GM19397 (cell line): ENCODE data around the gene MACROD1.
"Not testable (repeated sequence)": the region's sequence is repeated elsewhere in the genome, so short reads cannot be mapped to it uniquely, and the experiment has no call there.

Experiments
- ATAC-seq: cut with Tn5 transposase; IDR thresholded peaks from one replicate; pipeline ENCODE4 v1.9.1; 2021; ENCODE audit warnings: mild to moderate bottlenecking, moderate library complexity; ENCODE audit not compliant: unreplicated experiment

Gene MACROD1

GRCh38 chr11:64059339-64060140 lies 106.4 kb downstream of the MACROD1 start:
- ATAC-seq, result no peak

GRCh38 chr11:64058494-64058893 lies 107.4 kb downstream of the MACROD1 start:
- ATAC-seq, result no peak

DNA sequence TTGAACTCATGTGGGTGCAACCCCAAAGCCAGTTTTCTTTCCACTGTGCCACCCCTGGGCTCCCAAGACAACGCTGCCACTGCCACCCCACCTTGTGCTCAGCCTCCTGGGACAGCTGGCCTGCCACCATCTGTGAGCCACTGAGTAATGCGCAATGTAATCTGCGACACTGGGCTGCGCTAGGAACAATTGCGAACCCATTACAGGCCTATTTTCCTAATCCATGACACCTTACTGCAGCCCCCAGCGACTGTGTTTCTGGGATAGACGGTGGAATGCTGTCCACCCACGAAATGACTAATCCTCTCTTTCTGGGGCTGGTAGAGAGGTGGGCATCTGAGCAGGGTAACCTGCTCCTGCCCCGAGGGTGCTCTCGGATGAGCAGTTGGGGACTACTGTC lies 108.0 kb downstream of the MACROD1 start:
- no peak for ATAC-seq

DNA sequence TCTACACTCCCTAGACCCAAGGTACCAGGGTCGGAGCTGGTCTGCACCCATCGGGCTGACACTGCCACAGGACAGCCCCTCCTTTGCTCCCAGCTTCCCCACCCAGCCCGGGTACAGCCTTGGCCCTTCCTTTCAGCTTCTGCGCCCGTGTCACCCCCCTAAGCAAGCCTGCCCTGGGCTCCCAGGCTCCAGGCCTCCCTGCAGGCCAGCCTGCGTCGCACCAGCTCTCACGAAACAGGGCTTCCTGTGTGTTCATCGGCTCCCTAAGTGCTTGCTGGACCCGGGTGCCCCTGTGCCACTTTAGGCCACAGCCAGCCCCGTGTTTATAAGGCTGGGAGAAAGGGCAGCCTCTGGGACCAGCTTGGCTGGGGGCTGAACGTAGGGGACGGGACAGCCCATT lies 109.1 kb downstream of the MACROD1 start:
- no peak for ATAC-seq

GRCh38 chr11:64056213-64056785 lies 109.6 kb downstream of the MACROD1 start:
- no peak for ATAC-seq

- no peak for ATAC-seq
Measured at GRCh38 chr11:64055077-64055476, 110.8 kb downstream of the MACROD1 start.

GRCh38 chr11:64053699-64054098 lies 112.2 kb downstream of the MACROD1 start:
- no peak for ATAC-seq

GRCh38 chr11:64052938-64053622 lies 112.8 kb downstream of the MACROD1 start:
- no peak for ATAC-seq

DNA sequence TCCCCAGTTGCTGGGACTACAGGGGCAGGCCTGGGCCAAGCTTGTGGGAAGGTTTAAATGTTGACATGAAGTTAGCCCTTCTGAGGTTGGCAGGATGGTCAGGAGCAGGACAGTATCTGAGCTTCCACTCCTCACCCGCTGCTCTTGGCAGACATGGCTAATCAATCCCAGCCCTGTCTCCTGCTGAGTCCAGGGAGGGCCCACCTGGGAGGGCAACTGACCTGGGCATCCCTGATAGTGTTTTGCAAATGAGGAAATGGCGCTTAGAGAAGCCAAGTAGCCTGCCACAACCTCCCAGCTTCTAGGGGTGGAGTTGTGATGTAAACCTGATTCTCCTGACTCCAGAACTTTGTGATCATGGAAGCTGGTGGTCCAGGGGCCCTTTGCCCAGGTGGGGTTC lies 113.5 kb downstream of the MACROD1 start:
- ATAC-seq, result no peak

DNA sequence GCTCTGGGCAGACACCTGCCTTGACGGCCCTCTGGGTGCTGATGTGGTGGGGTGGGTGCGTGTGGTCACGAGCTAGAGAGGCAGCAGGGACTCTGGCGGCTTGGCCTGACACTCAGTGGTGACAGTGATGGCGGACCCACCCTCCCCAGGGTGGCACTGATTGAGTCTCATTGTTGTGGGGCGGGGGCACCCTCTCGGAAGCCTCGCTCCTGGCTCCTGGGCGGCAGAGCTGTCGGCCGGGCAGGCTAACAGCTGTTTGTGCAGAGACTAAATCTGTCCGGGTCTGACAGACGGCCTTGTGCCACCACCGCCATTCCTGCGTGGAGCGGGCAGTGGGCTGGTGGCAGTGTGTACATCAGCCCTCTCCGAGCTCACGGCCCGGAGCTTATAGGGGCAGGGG lies 114.6 kb downstream of the MACROD1 start:
- no peak for ATAC-seq

DNA sequence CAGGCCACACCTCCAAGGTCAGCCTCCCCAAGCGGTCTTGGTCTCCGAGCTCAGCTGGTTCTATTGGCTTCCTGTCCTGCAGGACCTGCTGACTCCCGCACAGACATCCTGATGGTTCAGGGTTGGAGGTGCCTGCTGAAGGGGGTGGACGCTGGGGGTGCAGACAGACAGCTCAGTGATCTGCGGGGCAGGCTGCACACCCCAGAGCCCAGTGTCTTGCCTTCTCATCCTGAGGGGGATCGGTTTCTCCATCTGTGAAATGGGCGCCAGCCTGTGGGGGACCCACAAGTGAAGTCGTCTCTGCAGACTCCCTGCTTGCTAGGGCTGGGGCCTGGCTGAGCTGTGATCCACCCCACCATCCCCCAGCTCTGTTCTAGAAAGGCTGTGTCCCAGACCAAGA lies 116.4 kb downstream of the MACROD1 start:
- ATAC-seq, result no peak

DNA sequence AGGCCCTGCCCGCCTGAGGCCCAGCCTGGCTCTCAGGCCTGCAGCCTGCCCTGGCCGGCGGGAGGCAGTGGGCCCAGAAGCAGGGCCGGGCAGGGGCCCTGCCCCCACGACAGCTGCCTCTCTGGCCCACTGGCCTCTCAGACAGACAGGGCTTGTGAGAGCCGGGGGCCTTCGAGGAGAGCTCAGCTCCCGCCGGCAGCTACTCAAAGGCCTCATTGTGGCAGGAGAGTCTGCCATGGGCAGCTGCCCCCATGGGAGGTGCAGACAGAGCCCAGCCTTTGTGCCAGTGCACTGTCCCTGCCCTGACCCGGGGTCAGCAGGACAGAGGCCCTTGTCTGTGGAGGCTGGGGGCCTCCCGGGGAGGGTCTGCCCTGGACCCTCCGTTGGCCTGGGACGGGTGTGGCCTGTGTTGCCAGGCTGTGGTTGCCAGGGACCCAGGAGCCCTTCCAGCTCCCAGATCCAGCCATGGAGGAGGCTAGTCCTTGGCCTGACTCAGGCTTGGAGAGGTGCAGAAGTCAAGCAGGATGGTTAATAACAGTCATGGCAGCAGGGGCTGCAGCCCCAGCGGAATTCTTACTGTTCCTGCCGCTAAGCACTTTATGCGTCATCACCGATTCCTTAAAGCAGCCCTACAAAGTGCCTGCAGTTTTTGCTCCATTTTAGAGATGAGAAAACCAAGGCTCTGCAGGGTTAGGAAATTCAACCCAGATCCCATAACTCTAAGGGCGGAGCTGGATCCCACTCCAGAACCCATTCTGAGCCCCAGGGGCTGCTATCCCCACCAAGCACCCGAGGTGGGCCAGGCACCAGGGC lies 117.7 kb downstream of the MACROD1 start:
- ATAC-seq, result no peak

DNA sequence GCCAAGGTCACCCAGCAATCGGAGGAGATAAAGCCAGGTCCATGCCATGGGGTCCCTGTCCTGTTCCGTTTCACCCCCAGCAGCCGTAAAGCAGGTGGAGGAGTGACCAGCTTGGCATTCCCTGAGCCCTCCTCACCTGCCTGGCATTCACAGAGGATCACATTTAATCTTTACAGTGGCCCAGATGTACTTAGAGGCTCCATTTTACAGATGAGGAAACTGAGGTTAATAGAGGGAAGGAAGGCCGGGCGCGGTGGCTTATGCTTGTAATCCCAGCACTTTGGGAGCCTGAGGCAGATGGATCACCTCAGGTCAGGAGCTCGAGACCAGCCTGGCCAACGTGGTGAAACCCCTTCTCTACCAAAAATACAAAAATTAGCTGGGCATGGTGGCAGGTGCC lies 118.5 kb downstream of the MACROD1 start:
- not testable (repeated sequence) for ATAC-seq

DNA sequence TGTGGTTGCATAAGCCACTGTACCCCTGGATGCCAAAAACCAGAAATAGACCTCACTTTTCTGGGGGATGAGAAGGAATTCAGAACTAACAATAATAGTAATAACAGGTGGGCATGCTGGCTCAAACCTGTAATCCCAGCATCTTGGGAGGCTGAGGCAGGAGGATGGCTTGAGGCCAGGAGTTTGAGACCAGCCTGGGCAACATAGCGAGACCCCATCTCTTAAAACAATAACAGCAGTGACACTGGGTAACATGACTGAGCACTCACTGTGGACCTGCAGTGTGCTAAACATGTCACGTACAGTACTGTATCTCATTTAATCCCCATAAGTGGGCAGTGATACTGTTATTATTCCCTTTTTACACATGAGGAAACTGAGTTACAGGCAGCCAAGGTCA lies 120.2 kb downstream of the MACROD1 start:
- ATAC-seq, result no peak

- no peak for ATAC-seq
Measured at GRCh38 chr11:64044730-64045393, 121.1 kb downstream of the MACROD1 start.

DNA sequence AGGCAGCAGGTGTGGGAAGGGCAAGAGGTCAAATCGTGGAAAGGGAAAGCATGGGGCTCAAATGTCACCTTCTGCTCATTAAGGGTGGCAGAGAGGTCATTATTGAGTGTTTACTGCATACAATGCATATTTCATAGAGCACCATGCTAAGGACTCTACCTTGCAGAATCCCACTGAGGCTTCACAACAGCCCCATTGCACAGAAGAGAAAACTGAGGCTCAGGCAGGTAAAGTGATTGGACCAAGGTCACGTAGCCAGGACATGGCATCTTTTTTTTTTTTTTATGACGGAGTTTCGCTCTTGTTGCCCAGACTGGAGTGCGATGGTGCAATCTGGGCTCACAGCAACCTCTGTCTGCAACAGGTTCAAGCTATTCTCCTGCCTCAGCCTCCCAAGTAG lies 122.4 kb downstream of the MACROD1 start:
- no peak for ATAC-seq

GRCh38 chr11:64042301-64042700 lies 123.6 kb downstream of the MACROD1 start:
- ATAC-seq, result no peak

DNA sequence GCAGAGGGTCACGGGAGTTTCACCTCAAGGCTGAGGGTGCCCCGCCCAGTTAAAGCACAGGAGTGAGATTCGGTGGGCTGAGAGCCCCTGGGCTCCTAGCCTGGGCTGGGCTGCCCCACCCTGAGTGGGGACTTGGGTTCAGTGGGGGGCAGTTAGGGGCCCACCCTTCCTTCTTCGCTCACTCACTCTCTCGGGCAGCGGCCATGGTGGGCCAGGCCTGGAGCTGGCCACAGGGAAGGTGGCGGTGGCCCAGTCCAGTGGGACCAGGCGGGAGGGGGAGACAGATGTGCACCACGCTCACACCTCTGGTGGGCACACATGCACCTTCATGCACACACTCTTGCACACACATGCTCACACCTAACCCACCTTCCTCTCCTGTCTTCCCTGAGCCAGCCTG lies 124.1 kb downstream of the MACROD1 start:
- ATAC-seq, result no peak

GRCh38 chr11:64040684-64041322 lies 125.1 kb downstream of the MACROD1 start:
- ATAC-seq, result no peak

- no peak for ATAC-seq
Measured at GRCh38 chr11:64039012-64039665, 126.8 kb downstream of the MACROD1 start.
